ENCODE measurements around the gene KRT6B.
"Not testable (repeated sequence)": the region's sequence is repeated elsewhere in the genome, so short reads cannot be mapped to it uniquely, and the experiment has no call there.

KRT6B gene

GRCh38 chr12:52452101-52452500, at the start of gene KRT6B:
Gene KRT6B, minus strand, starts transcription at chr12:52452146. Its CDS starts 68 bp downstream, at chr12:52452078.
- DNase-seq = no peak

GRCh38 chr12:52501490-52501889, 49.5 kb upstream of the KRT6B start:
- DNase-seq = no peak

GRCh38 chr12:52500574-52500973, 48.6 kb upstream of the KRT6B start:
- not testable (repeated sequence) for DNase-seq

GRCh38 chr12:52499806-52500560, 48.0 kb upstream of the KRT6B start:
- DNase-seq = no peak

- no peak for DNase-seq
Observed at GRCh38 chr12:52498946-52499345, 47.0 kb upstream of the KRT6B start.

GRCh38 chr12:52497975-52498374, 46.0 kb upstream of the KRT6B start:
- no peak for DNase-seq

- no peak for DNase-seq
Observed at GRCh38 chr12:52496590-52497071, 44.7 kb upstream of the KRT6B start.

- DNase-seq = no peak
Observed at GRCh38 chr12:52496054-52496453, 44.1 kb upstream of the KRT6B start.

- no peak for DNase-seq
Observed at GRCh38 chr12:52495389-52495788, 43.4 kb upstream of the KRT6B start.

- no peak for DNase-seq
Observed at GRCh38 chr12:52494518-52494917, 42.6 kb upstream of the KRT6B start.

GRCh38 chr12:52494100-52494499, 42.2 kb upstream of the KRT6B start:
- no peak for DNase-seq

- no peak for DNase-seq
Observed at GRCh38 chr12:52493172-52493571, 41.2 kb upstream of the KRT6B start, which contains the start of gene KRT6A. Gene KRT6A, minus strand, starts transcription at chr12:52493257. Its CDS starts 69 bp downstream, at chr12:52493188.

GRCh38 chr12:52492405-52492804, 40.5 kb upstream of the KRT6B start:
- not testable (repeated sequence) for DNase-seq

- not testable (repeated sequence) for DNase-seq
Observed at GRCh38 chr12:52491495-52491894, 39.5 kb upstream of the KRT6B start.

- no peak for DNase-seq
Observed at GRCh38 chr12:52488736-52489135, 36.8 kb upstream of the KRT6B start.

GRCh38 chr12:52487744-52488443, 35.9 kb upstream of the KRT6B start:
- not testable (repeated sequence) for DNase-seq

GRCh38 chr12:52487211-52487610, 35.3 kb upstream of the KRT6B start:
- no peak for DNase-seq

GRCh38 chr12:52486166-52487105, 34.5 kb upstream of the KRT6B start:
- DNase-seq = no peak

GRCh38 chr12:52480073-52480472, 28.1 kb upstream of the KRT6B start:
- no peak for DNase-seq

- no peak for DNase-seq
Observed at GRCh38 chr12:52477651-52478050, 25.7 kb upstream of the KRT6B start.

- no peak for DNase-seq
Observed at GRCh38 chr12:52474212-52474611, 22.3 kb upstream of the KRT6B start.

GRCh38 chr12:52473768-52474167, 21.8 kb upstream of the KRT6B start, which contains the start of gene KRT6C:
Gene KRT6C, minus strand, starts transcription at chr12:52473805. Its CDS starts 68 bp downstream, at chr12:52473737.
- DNase-seq = no peak

GRCh38 chr12:52469853-52470252, 17.9 kb upstream of the KRT6B start:
- DNase-seq = no peak

Data from activated naive CD4-positive, alpha-beta T cell treated with Interleukin-2 at 50 U/mL for 16 hours (primary cell).